GM21529 (cell line): ENCODE data around the gene MED13.
"Not testable (repeated sequence)": the region's sequence is repeated elsewhere in the genome, so short reads cannot be mapped to it uniquely, and the experiment has no call there.

Experiments
- ATAC-seq: cut with Tn5 transposase; IDR thresholded peaks from one replicate; pipeline ENCODE4 v1.9.1; 2021; ENCODE audit not compliant: unreplicated experiment

The MED13 gene

GRCh38 chr17:62057696-62058095, 7.4 kb downstream of the MED13 start:
- no peak for ATAC-seq

GRCh38 chr17:62052765-62053338, 12.2 kb downstream of the MED13 start:
- ATAC-seq: no peak

- ATAC-seq: no peak
These were observed 14.0 kb downstream of the MED13 start for GRCh38 chr17:62051053-62051452.

- ATAC-seq: no peak
These were observed 15.8 kb downstream of the MED13 start for GRCh38 chr17:62049299-62049698.

- no peak for ATAC-seq
These were observed 16.8 kb downstream of the MED13 start for GRCh38 chr17:62048262-62048661.

GRCh38 chr17:62045517-62045916, 19.6 kb downstream of the MED13 start:
- no peak for ATAC-seq

GRCh38 chr17:62045109-62045508, 20.0 kb downstream of the MED13 start:
- ATAC-seq: no peak

- no peak for ATAC-seq
These were observed 21.5 kb downstream of the MED13 start for GRCh38 chr17:62043602-62044001.

- no peak for ATAC-seq
These were observed 21.9 kb downstream of the MED13 start for GRCh38 chr17:62043140-62043539.

- ATAC-seq: no peak
These were observed 26.8 kb downstream of the MED13 start for GRCh38 chr17:62038248-62038647.

- no peak for ATAC-seq
These were observed 31.8 kb downstream of the MED13 start for GRCh38 chr17:62033317-62033716.

GRCh38 chr17:62032480-62032879, 32.6 kb downstream of the MED13 start:
- ATAC-seq: no peak

GRCh38 chr17:62030264-62030663, 34.8 kb downstream of the MED13 start:
- ATAC-seq: no peak

- ATAC-seq: no peak
These were observed 40.2 kb downstream of the MED13 start for GRCh38 chr17:62024866-62025265.

GRCh38 chr17:62017912-62018311, 47.2 kb downstream of the MED13 start:
- no peak for ATAC-seq

GRCh38 chr17:62017496-62017895, 47.6 kb downstream of the MED13 start:
- ATAC-seq: no peak

GRCh38 chr17:62014526-62014925, 50.6 kb downstream of the MED13 start:
- no peak for ATAC-seq

GRCh38 chr17:62009220-62009619, 55.9 kb downstream of the MED13 start:
- no peak for ATAC-seq

GRCh38 chr17:62008294-62008693, 56.8 kb downstream of the MED13 start:
- no peak for ATAC-seq

GRCh38 chr17:62004388-62004787, 60.7 kb downstream of the MED13 start:
- no peak for ATAC-seq

GRCh38 chr17:62003141-62003540, 61.9 kb downstream of the MED13 start:
- not testable (repeated sequence) for ATAC-seq

GRCh38 chr17:62001105-62001504, 64.0 kb downstream of the MED13 start:
- ATAC-seq: no peak

GRCh38 chr17:62000186-62000585, 64.9 kb downstream of the MED13 start:
- no peak for ATAC-seq
